SK-N-SH (cell line): ENCODE results near the gene TNNC1. TPM values are rescaled to one million over a fixed set of nuclear protein-coding genes. Genes with fewer than 3 reads are reported as not detected.

Source experiments
- CTCF ChIA-PET: fragments of 300-600, 350-600 bp; formaldehyde crosslinking; extraction: SDS; loops from one replicate; lab custom pipeline; 2021; lab: Yijun Ruan, JAX
- POLR2A ChIA-PET: fragments of 350-600 bp; sonication (Branson Sonifier 250); formaldehyde crosslinking; extraction: SDS; loops from one replicate; lab custom pipeline; 2020; ENCODE audit warnings: antibody characterized with exemption, inconsistent platforms; lab: Yijun Ruan, JAX
- DNase-seq: peaks from one replicate; pipeline ENCODE4 v3.0.0; 2012
- H2AFZ ChIP-seq: fragments of 200-600 bp; sonication (generic); 2 replicates; pipeline ENCODE4 v1.8.1; 2016; ENCODE audit warnings: antibody characterized with exemption, mild to moderate bottlenecking, low read depth
- H3F3A ChIP-seq: fragments of 200-600 bp; sonication (generic); replicated peaks from 2 replicates; pipeline ENCODE3; 2016; ENCODE audit warnings: antibody characterized with exemption, mild to moderate bottlenecking; ENCODE audit not compliant: insufficient read depth
- H3K27ac ChIP-seq, 2 experiments: fragments of 200-500 bp in 1 of 2; fragments of 200-600 bp in 1 of 2; sonication (Bioruptor generic) in 1 of 2; sonication (generic), shearing (Covaris generic) in 1 of 2; 2 replicates each; pipeline versions ENCODE4 v1.5.1 to v1.6.1; 2014 to 2016; ENCODE audit warnings: low read depth in 2 of 2, inconsistent platforms in 1 of 2, low read length in 1 of 2, mild to moderate bottlenecking in 1 of 2, mixed read lengths in 1 of 2
- H3K27me3 ChIP-seq: fragments of 200-600 bp; sonication (generic), shearing (Covaris generic); 2 replicates; pipeline ENCODE4 v1.6.1; 2016; ENCODE audit warnings: mixed run types; ENCODE audit not compliant: insufficient read depth
- H3K36me3 ChIP-seq, 2 experiments: fragments of 200-500 bp in 1 of 2; fragments of 200-600 bp in 1 of 2; sonication (Bioruptor generic) in 1 of 2; sonication (generic) in 1 of 2; replicated peaks in 1 of 2; 2 replicates each; pipeline versions ENCODE3 to v1.5.1; 2014 to 2016; ENCODE audit warnings: low read length in 1 of 2, mild to moderate bottlenecking in 1 of 2; ENCODE audit not compliant: insufficient read depth in 2 of 2, control insufficient read depth in 1 of 2
- H3K4me1 ChIP-seq, 2 experiments: fragments of 200-500 bp in 1 of 2; fragments of 200-600 bp in 1 of 2; sonication (Bioruptor generic) in 1 of 2; sonication (generic), shearing (Covaris generic) in 1 of 2; 2 replicates each; pipeline versions ENCODE4 v1.5.1 to v1.6.1; 2014 to 2016; ENCODE audit warnings: low read depth in 1 of 2, low read length in 1 of 2, mixed run types in 1 of 2; ENCODE audit not compliant: insufficient read depth in 2 of 2, control insufficient read depth in 1 of 2
- H3K4me2 ChIP-seq: fragments of 200-600 bp; sonication (generic), shearing (Covaris generic); 2 replicates; pipeline ENCODE4 v1.6.1; 2017; ENCODE audit warnings: mixed run types
- H3K4me3 ChIP-seq, 2 experiments: fragments of 200-500 bp in 1 of 2; fragments of 200-600 bp in 1 of 2; sonication (Bioruptor generic) in 1 of 2; sonication (generic), shearing (Covaris generic) in 1 of 2; 2 replicates each; pipeline versions ENCODE4 v1.5.1 to v1.8.1; 2014 to 2016; ENCODE audit warnings: low read depth in 2 of 2, inconsistent platforms in 1 of 2, low read length in 1 of 2, mild to moderate bottlenecking in 1 of 2, mixed read lengths in 1 of 2, moderate library complexity in 1 of 2
- H3K79me2 ChIP-seq: fragments of 200-600 bp; sonication (generic); 2 replicates; pipeline ENCODE4 v1.8.1; 2017; ENCODE audit warnings: mild to moderate bottlenecking; ENCODE audit not compliant: insufficient read depth
- H3K9ac ChIP-seq: fragments of 200-600 bp; sonication (generic); 2 replicates; pipeline ENCODE4 v1.6.1; 2017; ENCODE audit warnings: mixed run types
- H3K9me2 ChIP-seq: fragments of 200-600 bp; sonication (generic); 2 replicates; pipeline ENCODE4 v1.6.1; 2017; ENCODE audit warnings: mixed run types
- H3K9me3 ChIP-seq: fragments of 200-600 bp; sonication (generic); 2 replicates; pipeline ENCODE4 v1.6.1; 2017; ENCODE audit warnings: mixed run types, mild to moderate bottlenecking, moderate library complexity
- H4K20me1 ChIP-seq: fragments of 200-600 bp; sonication (generic); 2 replicates; pipeline ENCODE4 v1.6.1; 2017; ENCODE audit warnings: mild to moderate bottlenecking, mixed run types; ENCODE audit not compliant: insufficient read depth
- EP300 ChIP-seq, 2 experiments: IDR thresholded peaks; 2 replicates each; pipeline versions ENCODE4 v1.4.0 to v1.6.1; 2012; ENCODE audit warnings: borderline replicate concordance in 1 of 2, low read depth in 1 of 2, low read length in 1 of 2
- JUND ChIP-seq: IDR thresholded peaks from 2 replicates; pipeline ENCODE4 v1.4.0; 2012
- RFX5 ChIP-seq: IDR thresholded peaks from 2 replicates; pipeline ENCODE4 v1.6.1; 2012; ENCODE audit warnings: mild to moderate bottlenecking, improper control_type of control experiment, low read length
- RXRA ChIP-seq: IDR thresholded peaks from 2 replicates; pipeline ENCODE4 v1.4.0; 2012; ENCODE audit warnings: low read depth, mild to moderate bottlenecking, borderline replicate concordance
- SIN3A ChIP-seq: IDR thresholded peaks from 2 replicates; pipeline ENCODE4 v1.6.1; 2012; ENCODE audit warnings: low read depth, mild to moderate bottlenecking, low read length, moderate library complexity, borderline replicate concordance
- TEAD4 ChIP-seq: IDR thresholded peaks from 2 replicates; pipeline ENCODE4 v1.4.0; 2012; ENCODE audit warnings: mild to moderate bottlenecking, borderline replicate concordance; ENCODE audit not compliant: insufficient read depth
- WGBS: methylation state at CpG from one replicate; pipeline ENCODE4 v1.1.6; 2017; ENCODE audit warnings: low lambda C conversion rate; 5-methylcytosine and 5-hydroxymethylcytosine counted together
- polyA plus RNA-seq, 3 experiments: library from polyadenylated mRNA; depleted of rRNA; stranded (reverse); fragments of >200 nt; gene quantifications; 2 replicates each; pipeline ENCODE4 v1.2.3, GENCODE V29; 2012
- TF ChIP-seq, protein P1 (sequence below): IDR thresholded peaks from 2 replicates; pipeline ENCODE4; 2012
- TF ChIP-seq, protein P2 (sequence below): IDR thresholded peaks from 2 replicates; pipeline ENCODE4 v1.6.1; 2012; ENCODE audit warnings: mild to moderate bottlenecking, low read depth, low read length, moderate library complexity
- TF ChIP-seq, protein P3 (sequence below): fragments of 150-350 bp; IDR thresholded peaks from 2 replicates; pipeline ENCODE4 v1.6.1; 2016; ENCODE audit warnings: mild to moderate bottlenecking, low read depth, low read length

The TNNC1 gene
- polyA plus RNA-seq, 1 of the 3 experiments (the other 2 are of a cell fraction) = 2.6 TPM

- no peak overlapping the region for H2AFZ ChIP-seq
- H3F3A ChIP-seq = no peaks in the 10 kb centered on the region
- WGBS = 90% methylated on average over 15 of the region's 18 CpGs
- no peaks in the 10 kb centered on the region for H3K79me2 ChIP-seq
- H3K4me2 ChIP-seq = no peak overlapping the region
- DNase-seq = no peak
- no peaks in the 10 kb centered on the region for H4K20me1 ChIP-seq
- CTCF ChIA-PET = interaction anchor here (1.0 to 16.5 kb wide), 4 partner anchors 10 to 221 kb away, joined by 3 to 578 read pairs (median 4); no protein-coding TSS in a partner anchor
- TF ChIP-seq, protein P1, sequence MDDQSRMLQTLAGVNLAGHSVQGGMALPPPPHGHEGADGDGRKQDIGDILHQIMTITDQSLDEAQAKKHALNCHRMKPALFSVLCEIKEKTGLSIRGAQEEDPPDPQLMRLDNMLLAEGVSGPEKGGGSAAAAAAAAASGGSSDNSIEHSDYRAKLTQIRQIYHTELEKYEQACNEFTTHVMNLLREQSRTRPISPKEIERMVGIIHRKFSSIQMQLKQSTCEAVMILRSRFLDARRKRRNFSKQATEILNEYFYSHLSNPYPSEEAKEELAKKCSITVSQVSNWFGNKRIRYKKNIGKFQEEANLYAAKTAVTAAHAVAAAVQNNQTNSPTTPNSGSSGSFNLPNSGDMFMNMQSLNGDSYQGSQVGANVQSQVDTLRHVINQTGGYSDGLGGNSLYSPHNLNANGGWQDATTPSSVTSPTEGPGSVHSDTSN = no peak
- TF ChIP-seq, protein P2, sequence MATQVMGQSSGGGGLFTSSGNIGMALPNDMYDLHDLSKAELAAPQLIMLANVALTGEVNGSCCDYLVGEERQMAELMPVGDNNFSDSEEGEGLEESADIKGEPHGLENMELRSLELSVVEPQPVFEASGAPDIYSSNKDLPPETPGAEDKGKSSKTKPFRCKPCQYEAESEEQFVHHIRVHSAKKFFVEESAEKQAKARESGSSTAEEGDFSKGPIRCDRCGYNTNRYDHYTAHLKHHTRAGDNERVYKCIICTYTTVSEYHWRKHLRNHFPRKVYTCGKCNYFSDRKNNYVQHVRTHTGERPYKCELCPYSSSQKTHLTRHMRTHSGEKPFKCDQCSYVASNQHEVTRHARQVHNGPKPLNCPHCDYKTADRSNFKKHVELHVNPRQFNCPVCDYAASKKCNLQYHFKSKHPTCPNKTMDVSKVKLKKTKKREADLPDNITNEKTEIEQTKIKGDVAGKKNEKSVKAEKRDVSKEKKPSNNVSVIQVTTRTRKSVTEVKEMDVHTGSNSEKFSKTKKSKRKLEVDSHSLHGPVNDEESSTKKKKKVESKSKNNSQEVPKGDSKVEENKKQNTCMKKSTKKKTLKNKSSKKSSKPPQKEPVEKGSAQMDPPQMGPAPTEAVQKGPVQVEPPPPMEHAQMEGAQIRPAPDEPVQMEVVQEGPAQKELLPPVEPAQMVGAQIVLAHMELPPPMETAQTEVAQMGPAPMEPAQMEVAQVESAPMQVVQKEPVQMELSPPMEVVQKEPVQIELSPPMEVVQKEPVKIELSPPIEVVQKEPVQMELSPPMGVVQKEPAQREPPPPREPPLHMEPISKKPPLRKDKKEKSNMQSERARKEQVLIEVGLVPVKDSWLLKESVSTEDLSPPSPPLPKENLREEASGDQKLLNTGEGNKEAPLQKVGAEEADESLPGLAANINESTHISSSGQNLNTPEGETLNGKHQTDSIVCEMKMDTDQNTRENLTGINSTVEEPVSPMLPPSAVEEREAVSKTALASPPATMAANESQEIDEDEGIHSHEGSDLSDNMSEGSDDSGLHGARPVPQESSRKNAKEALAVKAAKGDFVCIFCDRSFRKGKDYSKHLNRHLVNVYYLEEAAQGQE = no peak
- TF ChIP-seq TEAD4 (no peak), RXRA (no peak), SIN3A (no peak), JUND (no peak), RFX5 (no peak), EP300 (IDR thresholded peaks at IDR 0.05; ENCODE audit: borderline replicate concordance in 1 of 2, low read depth in 1 of 2, low read length in 1 of 2) (no peak)
- TF ChIP-seq, protein P3, sequence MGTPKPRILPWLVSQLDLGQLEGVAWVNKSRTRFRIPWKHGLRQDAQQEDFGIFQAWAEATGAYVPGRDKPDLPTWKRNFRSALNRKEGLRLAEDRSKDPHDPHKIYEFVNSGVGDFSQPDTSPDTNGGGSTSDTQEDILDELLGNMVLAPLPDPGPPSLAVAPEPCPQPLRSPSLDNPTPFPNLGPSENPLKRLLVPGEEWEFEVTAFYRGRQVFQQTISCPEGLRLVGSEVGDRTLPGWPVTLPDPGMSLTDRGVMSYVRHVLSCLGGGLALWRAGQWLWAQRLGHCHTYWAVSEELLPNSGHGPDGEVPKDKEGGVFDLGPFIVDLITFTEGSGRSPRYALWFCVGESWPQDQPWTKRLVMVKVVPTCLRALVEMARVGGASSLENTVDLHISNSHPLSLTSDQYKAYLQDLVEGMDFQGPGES = no peak
- H3K9me3 ChIP-seq = no peaks in the 10 kb centered on the region
- H3K9ac ChIP-seq = no peak overlapping the region
- no peaks in the 10 kb centered on the region for H3K36me3 ChIP-seq
- H3K4me1 ChIP-seq = peaks cover 0 to 3% of the 10 kb centered on the region in 2 experiments; a peak in 1 of 4 replicates
- H3K27ac ChIP-seq = no peak overlapping the region
- H3K4me3 ChIP-seq = no peak overlapping the region
- no peaks in the 10 kb centered on the region for H3K27me3 ChIP-seq
- POLR2A ChIA-PET = no interaction called here
- no peaks in the 10 kb centered on the region for H3K9me2 ChIP-seq
These were observed 12.0 kb downstream of the TNNC1 start for GRCh38 chr3:52441772-52442332.
